Stimulated activated CD4-positive, alpha-beta T cell treated with anti-CD3 and anti-CD28 coated beads, Interleukin-12 subunit alpha, Interleukin-12 subunit beta, amount 100 ng/mL, for 24 hours (primary cell): ENCODE results near the gene ABHD17A.
"Not testable (repeated sequence)": the region's sequence is repeated elsewhere in the genome, so short reads cannot be mapped to it uniquely, and the experiment has no call there.

Experiments used
- DNase-seq, 2 experiments: peaks; one replicate each; pipeline ENCODE4 v3.0.0-alpha.2; 2020; ENCODE audit warnings: low read depth in 2 of 2

The ABHD17A gene

GRCh38 chr19:1881393-1882088 lies 3.8 kb downstream of the ABHD17A start:
- DNase-seq = not testable (repeated sequence)

- DNase-seq = no peak
Observed at GRCh38 chr19:1880611-1881392, 4.5 kb downstream of the ABHD17A start.

GRCh38 chr19:1879982-1880381 lies 5.3 kb downstream of the ABHD17A start:
- not testable (repeated sequence) for DNase-seq

- not testable (repeated sequence) for DNase-seq
Observed at GRCh38 chr19:1878583-1878982, 6.7 kb downstream of the ABHD17A start.

GRCh38 chr19:1877280-1877660 lies 8.0 kb downstream of the ABHD17A start:
- not testable (repeated sequence) for DNase-seq

- not testable (repeated sequence) for DNase-seq
Observed at GRCh38 chr19:1876496-1877279, 8.6 kb downstream of the ABHD17A start.

- peak; percentile 72 to 82 for DNase-seq
Observed at GRCh38 chr19:1875646-1876495, 9.4 kb downstream of the ABHD17A start.

- DNase-seq = not testable (repeated sequence)
Observed at GRCh38 chr19:1875265-1875645, 10.0 kb downstream of the ABHD17A start.

GRCh38 chr19:1874554-1875185 lies 10.6 kb downstream of the ABHD17A start:
- DNase-seq = no peak

- no peak for DNase-seq
Observed at GRCh38 chr19:1873524-1874473, 11.5 kb downstream of the ABHD17A start.

- no peak for DNase-seq
Observed at GRCh38 chr19:1872807-1873523, 12.3 kb downstream of the ABHD17A start.

GRCh38 chr19:1871630-1872029 lies 13.7 kb downstream of the ABHD17A start:
- no peak for DNase-seq

GRCh38 chr19:1871140-1871597 lies 14.1 kb downstream of the ABHD17A start:
- DNase-seq = no peak

- DNase-seq = no peak
Observed at GRCh38 chr19:1868971-1869370, 16.3 kb downstream of the ABHD17A start.

- DNase-seq = no peak
Observed at GRCh38 chr19:1867349-1867724, 18.0 kb downstream of the ABHD17A start.

GRCh38 chr19:1866693-1867348 lies 18.5 kb downstream of the ABHD17A start:
- DNase-seq = no peak

GRCh38 chr19:1865172-1866010 lies 19.9 kb downstream of the ABHD17A start:
- DNase-seq = no peak
